Peyer's patch (tissue), 4 donors: ENCODE results near the gene NOL4L. TPM values are rescaled to one million over a fixed set of nuclear protein-coding genes. Genes with fewer than 3 reads are reported as not detected.
A peak's percentile ranks its signal among the peaks of the same experiment; 100 is the strongest.

ENCODE experiments used
- DNase-seq, 3 donors: peaks; one replicate each; pipeline ENCODE4 v3.0.0-alpha.2; 2017 to 2019
- H3K27ac ChIP-seq, 4 donors: fragments of 200-600 bp; sonication (generic); one replicate each; pipeline ENCODE4 v1.5.1; 2016 to 2019
- H3K27me3 ChIP-seq, 2 donors: fragments of 200-600 bp; sonication (generic); one replicate each; pipeline ENCODE4 v1.5.1; 2019
- H3K36me3 ChIP-seq, 3 donors: fragments of 200-600 bp; sonication (generic); one replicate each; pipeline ENCODE4 v1.5.1; 2016 to 2019
- H3K4me1 ChIP-seq, 4 donors: fragments of 200-600 bp; sonication (generic); one replicate each; pipeline ENCODE4 v1.5.1; 2016 to 2019
- H3K4me3 ChIP-seq, 4 donors: fragments of 200-600 bp; sonication (generic); 1 replicate in 3 of 4; 2 replicates in 1 of 4; pipeline ENCODE4 v1.5.1; 2016 to 2019; ENCODE audit warnings: mild to moderate bottlenecking in 1 of 4
- H3K9me3 ChIP-seq, 4 donors: fragments of 200-600 bp; sonication (generic); one replicate each; pipeline ENCODE4 v1.5.1; 2016 to 2019; ENCODE audit warnings: mild to moderate bottlenecking in 1 of 4
- CTCF ChIP-seq, 6 experiments: fragments of 450-650 bp in 4 of 6; fragments of 200-600 bp in 2 of 6; sonication (generic) in 1 of 6; IDR thresholded peaks; one replicate each; pipeline ENCODE4 v1.5.1; 2017 to 2019; ENCODE audit warnings: antibody characterized with exemption in 6 of 6, mild to moderate bottlenecking in 3 of 6, moderate library complexity in 1 of 6
- POLR2A ChIP-seq, 2 donors: fragments of 450-650 bp; IDR thresholded peaks; one replicate each; pipeline ENCODE4 v1.5.1; 2017; ENCODE audit warnings: antibody characterized with exemption in 2 of 2, mild to moderate bottlenecking in 2 of 2, moderate library complexity in 2 of 2
- total RNA-seq, 4 donors: library from RNA; depleted of rRNA; stranded (reverse); fragments of >200 nt; gene quantifications; one replicate each; pipeline ENCODE4 v1.1.0, GENCODE V29; 2016

The NOL4L gene
- total RNA-seq, 4 donors from 2014 or later = 44.6 to 134 (median 109) TPM

GRCh38 chr20:32458061-32458836 is 126.9 kb downstream of the NOL4L start:
- no peak for DNase-seq
- H3K27ac ChIP-seq = no peak overlapping the region
- TF ChIP-seq POLR2A (IDR thresholded peaks at IDR 0.05) (no peak), CTCF (IDR thresholded peaks at IDR 0.05) (no peak)

GRCh38 chr20:32457479-32457986 is 127.6 kb downstream of the NOL4L start:
- Histone ChIP-seq H3K9me3 (no peaks in the 10 kb centered on the region), H3K27ac (no peak overlapping the region), H3K36me3 (peaks cover 0 to 43% (median 0%) of the 10 kb centered on the region in 3 donors), H3K4me3 (peak overlapping the region in 3 of 4 donors; percentile 29 to 39 (median 33)), H3K27me3 (no peaks in the 10 kb centered on the region), H3K4me1 (peaks cover 0 to 21% (median 4%) of the 10 kb centered on the region in 4 donors)
- no peak for DNase-seq
- TF ChIP-seq CTCF (IDR thresholded peaks at IDR 0.05) (no peak), POLR2A (IDR thresholded peaks at IDR 0.05) (no peak)

More at GRCh38 chr20:32458061-32458836, 126.9 kb downstream of the NOL4L start:
- Histone ChIP-seq H3K4me3 (no peak overlapping the region), H3K27me3 (no peaks in the 10 kb centered on the region), H3K9me3 (no peaks in the 10 kb centered on the region), H3K4me1 (peaks cover 0 to 26% (median 4%) of the 10 kb centered on the region in 4 donors), H3K36me3 (peaks cover 0 to 36% (median 0%) of the 10 kb centered on the region in 3 donors)

GRCh38 chr20:32456869-32457478 is 128.2 kb downstream of the NOL4L start:
- H3K27me3 ChIP-seq = no peaks in the 10 kb centered on the region
- DNase-seq = no peak
- peaks cover 0 to 17% (median 4%) of the 10 kb centered on the region in 4 donors for H3K4me1 ChIP-seq
- H3K4me3 ChIP-seq = peak overlapping the region in 3 of 4 donors; percentile 29 to 39 (median 33)
- no peak for TF ChIP-seq POLR2A (IDR thresholded peaks at IDR 0.05)
- peak in 5 of 6 experiments; percentile 7 to 61 (median 37) for TF ChIP-seq CTCF (IDR thresholded peaks at IDR 0.05)
- H3K27ac ChIP-seq = no peak overlapping the region
- peaks cover 0 to 44% (median 0%) of the 10 kb centered on the region in 3 donors for H3K36me3 ChIP-seq
- no peaks in the 10 kb centered on the region for H3K9me3 ChIP-seq

GRCh38 chr20:32455901-32456701 is 129.0 kb downstream of the NOL4L start:
- no peak for TF ChIP-seq POLR2A (IDR thresholded peaks at IDR 0.05)
- TF ChIP-seq CTCF (IDR thresholded peaks at IDR 0.05) = no peak
- no peaks in the 10 kb centered on the region for H3K9me3 ChIP-seq
- peaks cover 0 to 17% (median 4%) of the 10 kb centered on the region in 4 donors for H3K4me1 ChIP-seq
- no peak for DNase-seq
- no peak overlapping the region for H3K27ac ChIP-seq
- H3K27me3 ChIP-seq = no peaks in the 10 kb centered on the region
- no peak overlapping the region for H3K4me3 ChIP-seq
- H3K36me3 ChIP-seq = peaks cover 0 to 50% (median 0%) of the 10 kb centered on the region in 3 donors
